Measurements from ENCODE around the gene TFF1.

TFF1 gene

DNA sequence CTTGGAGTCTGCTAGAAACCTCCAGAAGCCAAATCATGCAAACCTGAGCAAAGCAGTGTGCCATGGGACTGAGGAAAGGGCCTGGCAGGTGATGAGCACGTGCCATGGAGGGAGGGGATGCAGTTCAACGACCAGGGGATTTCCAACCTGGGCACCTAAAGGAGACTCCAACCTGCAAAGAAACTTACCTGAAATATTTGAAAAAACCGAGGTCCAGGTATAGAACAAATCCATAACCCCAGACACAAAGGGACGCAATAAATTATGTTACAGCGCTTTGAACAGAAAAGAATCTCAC is 46.2 kb upstream of the TFF1 start:
- no peak overlapping the region for H3K27ac ChIP-seq (replicated peaks)
- TF ChIP-seq REST (IDR thresholded peaks at IDR 0.05; ENCODE audit: insufficient replicate concordance, low read depth) (no peak), POLR2AphosphoS5 (IDR thresholded peaks at IDR 0.05; ENCODE audit: low read depth) (no peak), GABPA (IDR thresholded peaks at IDR 0.05; ENCODE audit: low read depth) (no peak), SPI1 (IDR thresholded peaks at IDR 0.05; ENCODE audit: borderline replicate concordance, low read depth) (no peak)
- TF ChIP-seq, protein P1, sequence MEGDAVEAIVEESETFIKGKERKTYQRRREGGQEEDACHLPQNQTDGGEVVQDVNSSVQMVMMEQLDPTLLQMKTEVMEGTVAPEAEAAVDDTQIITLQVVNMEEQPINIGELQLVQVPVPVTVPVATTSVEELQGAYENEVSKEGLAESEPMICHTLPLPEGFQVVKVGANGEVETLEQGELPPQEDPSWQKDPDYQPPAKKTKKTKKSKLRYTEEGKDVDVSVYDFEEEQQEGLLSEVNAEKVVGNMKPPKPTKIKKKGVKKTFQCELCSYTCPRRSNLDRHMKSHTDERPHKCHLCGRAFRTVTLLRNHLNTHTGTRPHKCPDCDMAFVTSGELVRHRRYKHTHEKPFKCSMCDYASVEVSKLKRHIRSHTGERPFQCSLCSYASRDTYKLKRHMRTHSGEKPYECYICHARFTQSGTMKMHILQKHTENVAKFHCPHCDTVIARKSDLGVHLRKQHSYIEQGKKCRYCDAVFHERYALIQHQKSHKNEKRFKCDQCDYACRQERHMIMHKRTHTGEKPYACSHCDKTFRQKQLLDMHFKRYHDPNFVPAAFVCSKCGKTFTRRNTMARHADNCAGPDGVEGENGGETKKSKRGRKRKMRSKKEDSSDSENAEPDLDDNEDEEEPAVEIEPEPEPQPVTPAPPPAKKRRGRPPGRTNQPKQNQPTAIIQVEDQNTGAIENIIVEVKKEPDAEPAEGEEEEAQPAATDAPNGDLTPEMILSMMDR (IDR thresholded peaks at IDR 0.05; ENCODE audit: insufficient read depth, low read length) = no peak
- no peak for DNase-seq (ENCODE audit: low read depth in 1 of 2, low spot score in 1 of 2)
- H3K27me3 ChIP-seq (ENCODE audit: insufficient read depth, poor library complexity, severe bottlenecking) = no peaks in the 10 kb centered on the region
- no peak overlapping the region for H3K4me3 ChIP-seq (replicated peaks; ENCODE audit: insufficient read depth, low read length)

GRCh38 chr21:42411891-42412635 is 45.7 kb upstream of the TFF1 start:
- no peak for DNase-seq (ENCODE audit: low read depth in 1 of 2, low spot score in 1 of 2)
- no peaks in the 10 kb centered on the region for H3K27me3 ChIP-seq (ENCODE audit: insufficient read depth, poor library complexity, severe bottlenecking)
- no peak overlapping the region for H3K4me3 ChIP-seq (replicated peaks; ENCODE audit: insufficient read depth, low read length)
- TF ChIP-seq, protein P1 (IDR thresholded peaks at IDR 0.05; ENCODE audit: insufficient read depth, low read length) = no peak
- TF ChIP-seq POLR2AphosphoS5 (IDR thresholded peaks at IDR 0.05; ENCODE audit: low read depth) = no peak
- no peak for TF ChIP-seq REST (IDR thresholded peaks at IDR 0.05; ENCODE audit: insufficient replicate concordance, low read depth)
- TF ChIP-seq SPI1 (IDR thresholded peaks at IDR 0.05; ENCODE audit: borderline replicate concordance, low read depth) = no peak
- no peak for TF ChIP-seq GABPA (IDR thresholded peaks at IDR 0.05; ENCODE audit: low read depth)
- H3K27ac ChIP-seq (replicated peaks) = no peak overlapping the region

GRCh38 chr21:42411197-42411869 is 45.0 kb upstream of the TFF1 start:
- no peak overlapping the region for H3K4me3 ChIP-seq (replicated peaks; ENCODE audit: insufficient read depth, low read length)
- TF ChIP-seq, protein P1 (IDR thresholded peaks at IDR 0.05; ENCODE audit: insufficient read depth, low read length) = no peak
- TF ChIP-seq REST (IDR thresholded peaks at IDR 0.05; ENCODE audit: insufficient replicate concordance, low read depth) (no peak), POLR2AphosphoS5 (IDR thresholded peaks at IDR 0.05; ENCODE audit: low read depth) (no peak), SPI1 (IDR thresholded peaks at IDR 0.05; ENCODE audit: borderline replicate concordance, low read depth) (no peak), GABPA (IDR thresholded peaks at IDR 0.05; ENCODE audit: low read depth) (no peak)
- no peak overlapping the region for H3K27ac ChIP-seq (replicated peaks)
- no peaks in the 10 kb centered on the region for H3K27me3 ChIP-seq (ENCODE audit: insufficient read depth, poor library complexity, severe bottlenecking)
- DNase-seq (ENCODE audit: low read depth in 1 of 2, low spot score in 1 of 2) = no peak

Data from HL-60 (cell line).